H9 (cell line): ENCODE measurements around the gene HUS1B. TPM values are rescaled to one million over a fixed set of nuclear protein-coding genes. Genes with fewer than 3 reads are reported as not detected.

ENCODE experiments used
- DNase-seq: peaks from one replicate; pipeline ENCODE4 v3.0.0-alpha.2; 2017
- H2AFZ ChIP-seq: one replicate; pipeline ENCODE4 v1.6.1; 2013; ENCODE audit warnings: mild to moderate bottlenecking, low read length, control low read depth, moderate library complexity
- H2AK5ac ChIP-seq: 2 replicates; pipeline ENCODE4 v1.6.1; 2013; ENCODE audit warnings: low read length, control low read depth, mixed read lengths; ENCODE audit not compliant: insufficient read length
- H2BK120ac ChIP-seq: one replicate; pipeline ENCODE4 v1.6.1; 2013; ENCODE audit warnings: low read depth, mild to moderate bottlenecking, low read length, control low read depth, inconsistent platforms; ENCODE audit not compliant: poor library complexity, severe bottlenecking
- H2BK12ac ChIP-seq: 2 replicates; pipeline ENCODE4 v1.6.1; 2013; ENCODE audit warnings: low read length, control low read depth, mixed read lengths, low read depth; ENCODE audit not compliant: insufficient read length
- H2BK15ac ChIP-seq: 2 replicates; pipeline ENCODE4 v1.6.1; 2013; ENCODE audit warnings: low read depth, low read length, control low read depth
- H2BK20ac ChIP-seq: one replicate; pipeline ENCODE4 v1.6.1; 2013; ENCODE audit warnings: low read depth, mild to moderate bottlenecking, low read length, control low read depth, inconsistent platforms; ENCODE audit not compliant: poor library complexity, severe bottlenecking
- H2BK5ac ChIP-seq: 2 replicates; pipeline ENCODE4 v1.6.1; 2013; ENCODE audit warnings: low read length, control low read depth, mixed read lengths; ENCODE audit not compliant: insufficient read length
- H3K14ac ChIP-seq: 2 replicates; pipeline ENCODE4 v1.6.1; 2013; ENCODE audit warnings: low read length, control low read depth; ENCODE audit not compliant: insufficient read depth
- H3K18ac ChIP-seq: 2 replicates; pipeline ENCODE4 v1.6.1; 2013; ENCODE audit warnings: low read depth, mild to moderate bottlenecking, mixed read lengths, low read length, control low read depth; ENCODE audit not compliant: insufficient read length
- H3K23ac ChIP-seq: 2 replicates; pipeline ENCODE4 v1.6.1; 2013; ENCODE audit warnings: low read length, control low read depth, mixed read lengths, low read depth; ENCODE audit not compliant: insufficient read length
- H3K23me2 ChIP-seq: 2 replicates; pipeline ENCODE4 v1.6.1; 2013; ENCODE audit warnings: low read depth, mild to moderate bottlenecking, mixed read lengths, low read length, control low read depth; ENCODE audit not compliant: insufficient read length, poor library complexity, severe bottlenecking
- H3K27ac ChIP-seq: 2 replicates; pipeline ENCODE4 v1.5.1; 2013; ENCODE audit warnings: low read length, control low read depth, mixed read lengths, low read depth; ENCODE audit not compliant: insufficient read length
- H3K27me3 ChIP-seq: 2 replicates; pipeline ENCODE4 v1.6.1; 2013; ENCODE audit warnings: low read length, control low read depth, inconsistent platforms; ENCODE audit not compliant: insufficient read depth
- H3K4ac ChIP-seq: 2 replicates; pipeline ENCODE4 v1.6.1; 2013; ENCODE audit warnings: low read depth, mild to moderate bottlenecking, control low read depth, inconsistent platforms, low read length, moderate library complexity
- H3K4me1 ChIP-seq: 2 replicates; pipeline ENCODE4 v1.6.1; 2013; ENCODE audit warnings: low read length, control low read depth, inconsistent platforms; ENCODE audit not compliant: insufficient read depth
- H3K4me2 ChIP-seq: 2 replicates; pipeline ENCODE4 v1.6.1; 2013; ENCODE audit warnings: low read length, control low read depth, mixed read lengths; ENCODE audit not compliant: insufficient read length, insufficient read depth
- H3K56ac ChIP-seq: 2 replicates; pipeline ENCODE4 v1.6.1; 2013; ENCODE audit warnings: low read depth, mild to moderate bottlenecking, mixed read lengths, low read length, control low read depth; ENCODE audit not compliant: insufficient read length
- H3K79me1 ChIP-seq: 2 replicates; pipeline ENCODE4 v1.6.1; 2013; ENCODE audit warnings: low read depth, mild to moderate bottlenecking, moderate library complexity, low read length, control low read depth, inconsistent platforms; ENCODE audit not compliant: insufficient read depth, poor library complexity, severe bottlenecking
- H3K79me2 ChIP-seq: 2 replicates; pipeline ENCODE4 v1.6.1; 2013; ENCODE audit warnings: low read length, control low read depth, inconsistent platforms; ENCODE audit not compliant: insufficient read depth
- H3K9ac ChIP-seq: 2 replicates; pipeline ENCODE4 v1.6.1; 2013; ENCODE audit warnings: low read length, control low read depth, mixed read lengths; ENCODE audit not compliant: insufficient read length; ENCODE audit errors: extremely low read depth
- H3K9me3 ChIP-seq: one replicate; pipeline ENCODE4 v1.6.1; 2013; ENCODE audit warnings: low read depth, low read length, inconsistent platforms; ENCODE audit not compliant: control insufficient read depth
- H3T11ph ChIP-seq: one replicate; pipeline ENCODE4 v1.6.1; 2013; ENCODE audit warnings: mild to moderate bottlenecking, low read length, control low read depth, inconsistent platforms
- H4K20me1 ChIP-seq: one replicate; pipeline ENCODE4 v1.6.1; 2013; ENCODE audit not compliant: control insufficient read depth, insufficient read length, insufficient read depth
- H4K5ac ChIP-seq: 2 replicates; pipeline ENCODE4 v1.6.1; 2013; ENCODE audit warnings: low read depth, mild to moderate bottlenecking, mixed read lengths, low read length, control low read depth; ENCODE audit not compliant: insufficient read length
- H4K8ac ChIP-seq: replicated peaks from 2 replicates; pipeline ENCODE4 v1.6.1; 2013; ENCODE audit warnings: low read length, control low read depth, mixed read lengths, low read depth; ENCODE audit not compliant: insufficient read length
- H4K91ac ChIP-seq: 2 replicates; pipeline ENCODE4 v1.6.1; 2013; ENCODE audit warnings: low read depth, mild to moderate bottlenecking, moderate library complexity, mixed read lengths, low read length, control low read depth; ENCODE audit not compliant: insufficient read length
- H3K27ac Mint-ChIP-seq, 3 experiments: 2 replicates in 2 of 3; 3 replicates in 1 of 3; pipeline ENCODE4 v1.8.0; 2020 to 2021; ENCODE audit warnings: mixed read lengths in 3 of 3, mild to moderate bottlenecking in 1 of 3, moderate library complexity in 1 of 3
- H3K27me3 Mint-ChIP-seq: 2 replicates; pipeline ENCODE4 v1.8.0; 2021; ENCODE audit warnings: low read depth, mild to moderate bottlenecking, moderate library complexity, mixed read lengths
- H3K36me3 Mint-ChIP-seq, 3 experiments: 2 replicates in 2 of 3; 3 replicates in 1 of 3; pipeline ENCODE4 v1.8.0; 2020 to 2021; ENCODE audit warnings: low read depth in 3 of 3, mixed read lengths in 3 of 3; ENCODE audit not compliant: insufficient read depth in 1 of 3
- H3K4me1 Mint-ChIP-seq, 2 experiments: 2 replicates each; pipeline ENCODE4 v1.8.0; 2020; ENCODE audit warnings: mixed read lengths in 2 of 2
- H3K4me3 Mint-ChIP-seq, 2 experiments: 2 replicates in 1 of 2; 3 replicates in 1 of 2; pipeline ENCODE4 v1.8.0; 2020 to 2021; ENCODE audit warnings: mild to moderate bottlenecking in 2 of 2, mixed read lengths in 2 of 2, moderate library complexity in 1 of 2
- H3K9me3 Mint-ChIP-seq, 2 experiments: 2 replicates in 1 of 2; 3 replicates in 1 of 2; pipeline ENCODE4 v1.8.0; 2020; ENCODE audit warnings: mild to moderate bottlenecking in 2 of 2, mixed read lengths in 2 of 2, moderate library complexity in 1 of 2
- CTCF ChIP-seq: fragments of 200-600 bp; sonication (generic); conservative IDR thresholded peaks from 3 replicates; pipeline ENCODE4 v1.8.0; 2021; ENCODE audit warnings: antibody characterized with exemption, mild to moderate bottlenecking
- WGBS: extraction: QIAGEN DNeasy Blood & Tissue Kit; methylation state at CpG from one replicate; pipeline ENCODE4 v1.1.7; 2013; ENCODE audit warnings: missing lambda C conversion rate, low lambda C conversion rate, mixed read lengths; ENCODE audit not compliant: insufficient read length; ENCODE audit errors: extremely low coverage; 5-methylcytosine and 5-hydroxymethylcytosine counted together
- total RNA-seq: library from RNA; stranded (reverse); gene quantifications from 2 replicates; pipeline ENCODE4 v1.2.1, GENCODE V29; 2021

The HUS1B gene
- total RNA-seq, 1 experiment from 2014 or later: 0.96 TPM

- no peaks in the 10 kb centered on the region for H3K79me2 ChIP-seq
- no peak overlapping the region for H3K23ac ChIP-seq
- H4K91ac ChIP-seq: no peak overlapping the region
- H4K5ac ChIP-seq: no peak overlapping the region
- WGBS: no CpG with 5 or more reads among the region's 4 CpGs
- no peaks in the 10 kb centered on the region for H3K9me3 ChIP-seq
- no peak for DNase-seq
- no peaks in the 10 kb centered on the region for H3K27me3 Mint-ChIP-seq
- H3K9ac ChIP-seq: no peak overlapping the region
- no peaks in the 10 kb centered on the region for H3K9me3 Mint-ChIP-seq
- no peaks in the 10 kb centered on the region for H3K4me1 Mint-ChIP-seq
- H3K36me3 Mint-ChIP-seq: peaks cover 10 to 23% (median 21%) of the 10 kb centered on the region in 3 experiments
- no peak overlapping the region for H3K4me2 ChIP-seq
- H3K18ac ChIP-seq: no peak overlapping the region
- H2BK120ac ChIP-seq: no peak overlapping the region
- H2AFZ ChIP-seq: no peak overlapping the region
- H3K27ac Mint-ChIP-seq: no peak overlapping the region
- H3T11ph ChIP-seq: no peak overlapping the region
- no peak overlapping the region for H2AK5ac ChIP-seq
- H4K8ac ChIP-seq: no peak overlapping the region
- H2BK15ac ChIP-seq: no peak overlapping the region
- no peak overlapping the region for H3K4ac ChIP-seq
- H3K14ac ChIP-seq: no peak overlapping the region
- no peaks in the 10 kb centered on the region for H3K23me2 ChIP-seq
- H3K79me1 ChIP-seq: no peaks in the 10 kb centered on the region
- H2BK12ac ChIP-seq: no peak overlapping the region
- no peaks in the 10 kb centered on the region for H3K27me3 ChIP-seq
- no peak overlapping the region for H2BK5ac ChIP-seq
- no peak overlapping the region for H3K27ac ChIP-seq
- no peak overlapping the region for H2BK20ac ChIP-seq
- no peak overlapping the region for H3K4me3 Mint-ChIP-seq
- H4K20me1 ChIP-seq: no peaks in the 10 kb centered on the region
- TF ChIP-seq CTCF: no peak
- H3K4me1 ChIP-seq: no peaks in the 10 kb centered on the region
- H3K56ac ChIP-seq: no peak overlapping the region
These were observed 47.0 kb downstream of the HUS1B start for GRCh38 chr6:609905-610304.
